CD4-positive, alpha-beta T cell treated with Interleukin-4 for 1 hour (primary cell): ENCODE measurements around the gene TMEM243.
"Not testable (repeated sequence)": the region's sequence is repeated elsewhere in the genome, so short reads cannot be mapped to it uniquely, and the experiment has no call there.

Experiments used
- DNase-seq, 2 donors: peaks; one replicate each; pipeline ENCODE4 v3.0.0-alpha.2; 2020 to 2022

The TMEM243 gene

GRCh38 chr7:87210506-87210905, 9.0 kb downstream of the TMEM243 start:
- no peak for DNase-seq

- no peak for DNase-seq
Measured at GRCh38 chr7:87209295-87209924, 10.1 kb downstream of the TMEM243 start.

GRCh38 chr7:87206361-87206760, 13.2 kb downstream of the TMEM243 start:
- no peak for DNase-seq

- DNase-seq, result not testable (repeated sequence)
Measured at GRCh38 chr7:87205701-87206100, 13.8 kb downstream of the TMEM243 start.

GRCh38 chr7:87204933-87205332, 14.6 kb downstream of the TMEM243 start:
- no peak for DNase-seq

- DNase-seq, result not testable (repeated sequence)
Measured at GRCh38 chr7:87203929-87204328, 15.6 kb downstream of the TMEM243 start.

GRCh38 chr7:87202705-87203104, 16.8 kb downstream of the TMEM243 start:
- DNase-seq, result no peak

- DNase-seq, result no peak
Measured at GRCh38 chr7:87202208-87202607, 17.3 kb downstream of the TMEM243 start.

GRCh38 chr7:87199700-87200450, 19.7 kb downstream of the TMEM243 start:
- DNase-seq, result no peak

GRCh38 chr7:87199241-87199640, 20.3 kb downstream of the TMEM243 start:
- no peak for DNase-seq

- no peak for DNase-seq
Measured at GRCh38 chr7:87193912-87194311, 25.6 kb downstream of the TMEM243 start.

GRCh38 chr7:87192784-87193487, 26.6 kb downstream of the TMEM243 start:
- no peak for DNase-seq

GRCh38 chr7:87190783-87191182, 28.7 kb downstream of the TMEM243 start:
- no peak for DNase-seq

GRCh38 chr7:87188930-87189329, 30.6 kb downstream of the TMEM243 start:
- no peak for DNase-seq

- DNase-seq, result no peak
Measured at GRCh38 chr7:87187120-87187519, 32.4 kb downstream of the TMEM243 start.

GRCh38 chr7:87179180-87179579, 40.4 kb downstream of the TMEM243 start:
- DNase-seq, result no peak

- DNase-seq, result no peak
Measured at GRCh38 chr7:87178320-87178719, 41.2 kb downstream of the TMEM243 start.

GRCh38 chr7:87173471-87173870, 46.1 kb downstream of the TMEM243 start:
- no peak for DNase-seq

GRCh38 chr7:87171282-87171934, 48.1 kb downstream of the TMEM243 start:
- DNase-seq, result no peak

GRCh38 chr7:87170828-87171227, 48.7 kb downstream of the TMEM243 start:
- no peak for DNase-seq

- no peak for DNase-seq
Measured at GRCh38 chr7:87164433-87164832, 55.1 kb downstream of the TMEM243 start.

- DNase-seq, result no peak
Measured at GRCh38 chr7:87159538-87159937, 60.0 kb downstream of the TMEM243 start.

- no peak for DNase-seq
Measured at GRCh38 chr7:87156709-87157108, 62.8 kb downstream of the TMEM243 start.
